Activated effector memory CD4-positive, alpha-beta T cell treated with Interleukin-2 at 50 U/mL for 16 hours (primary cell): ENCODE measurements around the gene TBC1D16.

ENCODE experiments used
- DNase-seq: peaks from one replicate; pipeline ENCODE4 v3.0.0-alpha.2; 2020

The TBC1D16 gene

DNA sequence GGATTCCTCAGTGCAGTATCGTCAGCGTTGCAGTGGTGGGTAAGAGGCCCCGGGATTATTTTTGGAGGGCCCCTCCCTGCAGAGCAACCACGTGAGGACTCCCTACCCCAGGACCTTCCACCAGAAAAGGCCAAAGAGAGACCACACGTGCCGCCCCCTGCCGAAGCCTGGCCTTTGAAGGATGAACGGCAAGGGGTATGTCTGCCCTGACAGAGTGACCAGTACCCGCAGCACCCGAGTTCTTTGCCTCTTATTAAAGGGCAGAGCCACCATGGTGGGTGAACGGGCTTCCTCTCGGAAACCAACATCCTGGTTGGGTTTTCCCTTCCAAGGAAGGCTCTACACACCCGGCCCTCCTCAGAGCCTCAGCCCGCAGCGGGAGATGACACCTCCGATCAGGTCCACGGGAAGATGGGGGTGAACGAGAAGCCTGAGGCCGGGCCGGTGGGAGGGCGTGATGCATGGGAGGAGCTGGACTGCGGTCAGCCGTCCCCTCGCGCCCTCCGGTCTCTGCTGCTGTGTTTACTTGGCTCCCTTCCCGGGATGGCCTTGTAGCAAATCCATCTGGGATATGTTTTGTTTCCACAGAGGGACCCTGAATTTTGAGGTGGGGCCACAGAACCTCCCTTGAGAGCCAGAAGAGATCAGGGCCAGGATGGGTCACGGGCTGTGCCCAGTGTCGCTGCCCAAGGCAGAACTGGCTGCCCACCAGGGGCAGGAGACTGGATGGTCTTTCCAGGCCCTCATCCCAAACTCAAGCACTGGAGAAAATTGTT is 49.1 kb downstream of the TBC1D16 start:
- no peak for DNase-seq

DNA sequence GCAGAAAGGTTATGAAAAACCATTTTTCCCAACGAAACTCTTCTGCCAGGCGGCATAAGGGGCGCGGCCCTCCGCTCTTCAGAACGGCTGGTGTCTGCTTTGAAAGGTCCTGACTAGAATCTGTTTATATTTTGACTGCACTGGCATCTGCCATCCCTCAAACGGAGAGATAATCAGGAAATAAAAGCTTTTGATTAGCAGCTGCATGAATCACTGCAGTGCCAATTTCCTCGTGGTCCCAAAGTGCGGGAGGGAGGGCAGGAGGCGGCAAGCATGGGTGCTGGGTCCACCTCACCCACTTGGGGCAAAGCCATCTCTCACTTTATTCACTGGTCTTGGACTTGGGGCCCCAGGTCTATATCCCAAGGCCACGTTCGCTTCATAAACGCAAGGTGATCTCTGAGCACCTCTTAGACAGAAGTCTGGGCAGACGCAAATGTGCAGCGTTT is 49.7 kb downstream of the TBC1D16 start:
- DNase-seq: no peak

- DNase-seq: no peak
These were observed 50.2 kb downstream of the TBC1D16 start for GRCh38 chr17:79985361-79985942.

DNA sequence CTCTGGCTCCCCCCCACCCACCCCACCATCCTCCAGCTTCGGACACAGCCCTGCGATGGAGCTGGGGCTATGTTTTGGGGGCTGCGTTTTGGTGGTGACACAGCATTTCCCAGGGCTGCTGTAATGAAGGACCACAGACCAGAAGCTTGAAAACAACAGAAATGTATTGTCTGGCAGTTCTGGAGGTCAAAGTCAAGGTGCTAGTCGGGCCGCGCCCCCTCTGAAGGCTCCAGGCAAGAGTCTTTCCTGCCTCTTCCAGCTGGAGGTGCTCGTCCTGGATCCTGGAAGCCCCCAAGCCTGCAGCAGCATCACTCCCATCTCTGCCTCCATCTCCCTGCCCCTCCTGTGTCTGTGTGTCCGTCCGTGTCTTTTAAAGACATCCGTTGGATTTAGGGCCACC is 50.8 kb downstream of the TBC1D16 start:
- no peak for DNase-seq

DNA sequence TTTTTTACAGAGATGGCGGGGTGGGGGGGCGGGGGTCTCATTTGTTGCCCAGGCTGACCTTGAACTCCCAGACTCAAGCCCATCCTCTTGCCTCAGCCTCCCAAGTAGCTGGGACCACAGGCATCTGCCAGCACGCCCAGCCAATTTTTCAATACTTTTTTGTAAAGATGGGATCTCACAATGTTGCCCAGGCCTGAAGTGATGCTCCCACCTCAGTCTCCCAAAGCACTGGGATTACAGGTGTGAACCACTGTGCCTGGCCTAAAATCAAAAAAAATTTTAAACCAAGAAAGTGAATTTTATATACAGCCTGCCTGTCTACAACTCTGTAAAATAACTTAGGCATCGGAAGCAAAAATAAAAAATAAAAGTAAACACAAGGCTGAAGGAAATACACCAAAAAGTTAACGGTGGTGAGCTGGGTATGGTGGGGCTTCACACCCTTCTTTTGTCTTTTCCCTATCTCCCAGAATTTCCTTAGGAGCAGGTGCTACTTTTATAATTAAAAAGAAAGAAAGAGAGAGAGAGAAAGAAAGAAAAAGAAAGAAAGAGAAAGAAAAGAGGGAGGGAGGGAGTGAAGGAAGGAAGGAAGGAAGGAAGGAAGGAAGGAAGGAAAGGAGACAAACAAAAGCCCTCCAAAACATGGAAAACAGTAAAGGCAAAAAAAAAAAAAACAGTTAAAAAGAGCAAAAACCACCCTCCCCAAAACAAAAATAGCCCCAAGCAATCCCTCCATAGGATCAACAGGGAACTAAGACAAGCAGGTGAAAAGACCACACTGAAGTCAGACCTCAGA is 51.4 kb downstream of the TBC1D16 start:
- DNase-seq: no peak

GRCh38 chr17:79983456-79983855 is 52.2 kb downstream of the TBC1D16 start:
- no peak for DNase-seq

DNA sequence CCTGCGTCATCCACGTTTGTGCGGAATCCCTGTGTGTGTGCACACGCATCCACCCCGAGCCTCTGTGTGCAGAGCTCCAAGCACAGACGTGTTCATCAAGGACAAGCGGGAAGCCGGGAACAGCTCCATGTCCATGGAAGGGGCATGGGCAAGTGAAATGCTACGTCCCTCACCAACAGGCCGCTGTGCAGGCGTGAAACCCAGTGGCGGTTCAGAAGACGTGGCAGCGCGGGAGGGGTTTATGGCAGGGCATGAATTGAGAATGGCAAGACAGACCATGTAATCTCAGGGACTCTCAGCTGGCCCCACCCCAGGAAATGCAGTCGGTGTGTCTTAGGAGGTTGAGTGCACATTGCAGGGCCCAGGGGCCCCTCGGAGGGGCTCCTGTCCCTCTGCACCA is 52.7 kb downstream of the TBC1D16 start:
- DNase-seq: no peak

GRCh38 chr17:79981661-79982101 is 54.0 kb downstream of the TBC1D16 start:
- DNase-seq: no peak

DNA sequence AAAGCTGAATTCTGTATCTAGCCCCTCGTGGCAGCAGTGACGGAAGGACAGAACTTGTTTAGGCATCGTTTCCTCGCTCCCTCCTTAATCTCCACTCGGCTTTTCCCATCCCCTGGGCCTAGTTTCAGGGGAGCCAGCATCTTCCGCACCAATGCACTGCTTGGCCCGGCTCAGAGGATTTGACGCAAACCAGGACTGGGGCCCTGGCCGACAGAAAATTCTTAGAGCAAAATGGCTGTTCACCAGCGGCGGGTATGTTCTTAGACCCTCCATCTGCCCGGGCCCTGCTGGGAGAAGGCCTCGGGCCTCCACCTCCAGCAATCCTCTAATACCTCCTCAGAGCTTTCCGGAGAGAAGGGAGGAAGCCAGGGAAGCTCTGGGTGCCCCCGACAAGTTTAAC is 54.6 kb downstream of the TBC1D16 start:
- no peak for DNase-seq

GRCh38 chr17:79980246-79981043 is 55.2 kb downstream of the TBC1D16 start:
- no peak for DNase-seq

DNA sequence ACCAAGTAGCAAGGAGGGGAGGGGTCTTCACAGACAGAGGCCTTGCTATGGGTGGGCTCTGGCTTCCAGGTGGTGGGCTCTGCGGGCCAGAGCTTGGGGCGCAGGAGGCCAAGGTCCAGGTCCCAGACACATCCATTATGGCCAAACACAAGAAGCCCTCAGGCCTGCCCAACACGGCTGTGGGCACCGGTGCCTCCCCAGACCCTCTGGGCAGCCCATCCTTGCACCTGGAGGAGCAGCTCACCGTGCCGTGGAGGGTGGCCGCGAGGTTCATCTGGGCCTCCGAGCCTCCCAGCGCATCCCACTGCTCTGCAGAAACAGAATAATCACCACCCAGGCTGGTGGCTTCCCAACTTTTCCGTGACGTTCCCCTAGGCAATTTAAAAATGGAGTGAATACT is 55.9 kb downstream of the TBC1D16 start:
- DNase-seq: no peak

GRCh38 chr17:79979221-79979741 is 56.4 kb downstream of the TBC1D16 start:
- no peak for DNase-seq

GRCh38 chr17:79978548-79978855 is 57.2 kb downstream of the TBC1D16 start:
- no peak for DNase-seq

- DNase-seq: no peak
These were observed 57.7 kb downstream of the TBC1D16 start for GRCh38 chr17:79977708-79978547.

DNA sequence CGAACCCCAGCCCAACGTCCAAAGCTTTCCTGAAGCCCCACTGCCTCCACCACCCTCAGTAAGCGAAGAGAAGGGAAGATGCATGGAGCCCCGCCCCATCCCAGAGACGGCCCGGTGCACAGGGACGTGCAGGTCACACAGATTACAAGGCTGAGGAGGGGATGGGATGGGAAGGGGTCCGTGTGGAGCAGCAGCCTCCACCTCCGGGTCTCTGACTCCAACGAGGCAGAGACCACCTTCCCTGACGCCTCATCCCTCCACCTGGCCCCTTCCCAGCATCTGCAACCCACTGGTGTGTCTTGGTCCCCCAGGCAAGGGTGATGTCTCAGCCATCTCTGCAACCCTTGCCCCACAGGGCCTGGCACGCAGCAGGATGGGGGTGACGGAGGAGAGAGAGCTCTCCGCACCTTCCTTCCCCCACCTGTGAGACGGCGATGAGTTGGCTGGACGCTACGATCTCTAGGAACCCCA is 58.5 kb downstream of the TBC1D16 start:
- no peak for DNase-seq

DNA sequence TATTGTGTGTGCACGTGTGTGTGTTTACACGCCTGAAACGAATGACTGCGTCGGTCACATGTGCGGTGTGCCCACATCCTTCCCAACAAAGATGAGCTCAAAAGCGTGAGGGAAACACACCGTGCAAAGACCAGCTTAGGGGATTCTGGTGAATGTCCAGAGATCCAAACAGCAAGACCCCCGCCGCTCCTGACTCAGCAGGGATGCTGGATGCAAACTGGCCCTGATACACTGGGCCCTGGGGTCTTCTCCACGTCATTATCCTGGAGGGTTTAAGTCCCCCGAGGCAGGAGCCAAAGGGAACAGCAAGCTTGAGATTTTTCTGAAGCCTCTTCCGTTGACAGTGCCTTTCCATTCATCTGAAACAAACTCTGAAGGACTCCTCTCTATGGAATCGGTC is 59.2 kb downstream of the TBC1D16 start:
- DNase-seq: no peak

GRCh38 chr17:79975498-79976134 is 60.1 kb downstream of the TBC1D16 start:
- DNase-seq: no peak

GRCh38 chr17:79974566-79975497 is 60.8 kb downstream of the TBC1D16 start:
- no peak for DNase-seq

GRCh38 chr17:79971651-79972050 is 64.0 kb downstream of the TBC1D16 start:
- no peak for DNase-seq

DNA sequence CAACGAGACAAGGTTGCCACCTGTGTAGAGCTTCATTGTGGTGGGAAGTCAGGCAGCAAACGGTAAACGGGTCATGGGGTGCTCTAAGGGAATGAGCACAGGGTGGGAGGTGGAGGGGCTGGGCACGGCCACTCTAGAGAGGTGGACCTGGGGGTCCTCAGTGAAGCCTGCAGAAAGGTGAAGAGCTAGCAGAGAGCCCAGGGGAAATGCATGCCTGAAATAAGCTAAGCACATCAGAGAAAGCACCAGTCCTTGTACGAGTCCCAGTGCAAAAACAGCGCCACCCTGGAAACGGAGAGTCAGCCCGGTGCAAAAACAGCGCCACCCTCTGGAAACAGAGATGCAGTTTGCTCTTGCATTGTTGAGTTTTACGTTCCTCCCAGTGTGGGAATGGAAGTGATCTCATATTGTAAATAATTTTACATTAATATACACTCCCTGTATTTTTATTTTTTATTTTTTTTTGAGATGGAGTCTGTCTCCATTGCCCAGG is 65.0 kb downstream of the TBC1D16 start:
- no peak for DNase-seq
